Endothelial cell (in vitro differentiated cells): ENCODE results near the gene KCNMB4. TPM values are rescaled to one million over a fixed set of nuclear protein-coding genes. Genes with fewer than 3 reads are reported as not detected.

Experiments used
- DNase-seq: peaks from one replicate; pipeline ENCODE4 v3.0.0; 2021; ENCODE audit warnings: low spot score
- H3K27ac Mint-ChIP-seq: one replicate; pipeline ENCODE4 v1.8.0; 2021; ENCODE audit warnings: mixed read lengths, inconsistent platforms; ENCODE audit not compliant: unreplicated experiment
- H3K27me3 Mint-ChIP-seq: one replicate; pipeline ENCODE4 v1.8.0; 2021; ENCODE audit warnings: mild to moderate bottlenecking, moderate library complexity, mixed read lengths, inconsistent platforms; ENCODE audit not compliant: unreplicated experiment
- H3K36me3 Mint-ChIP-seq: one replicate; pipeline ENCODE4 v1.8.0; 2021; ENCODE audit warnings: mild to moderate bottlenecking, low read depth, mixed read lengths, inconsistent platforms; ENCODE audit not compliant: unreplicated experiment
- H3K4me1 Mint-ChIP-seq: one replicate; pipeline ENCODE4 v1.8.0; 2021; ENCODE audit warnings: mild to moderate bottlenecking, mixed read lengths, inconsistent platforms; ENCODE audit not compliant: unreplicated experiment
- H3K4me3 Mint-ChIP-seq: one replicate; pipeline ENCODE4 v1.8.0; 2021; ENCODE audit warnings: mild to moderate bottlenecking, mixed read lengths, inconsistent platforms; ENCODE audit not compliant: unreplicated experiment
- H3K9me3 Mint-ChIP-seq: one replicate; pipeline ENCODE4 v1.8.0; 2021; ENCODE audit warnings: mixed read lengths, inconsistent platforms; ENCODE audit not compliant: unreplicated experiment
- total RNA-seq: library from RNA; stranded (reverse); fragmentation: NEBNext Ultra II Directional; extraction: Animal tissue kit (Norgen Biotek cat#: 25700); gene quantifications from one replicate; pipeline ENCODE4 v1.2.1, GENCODE V29; 2021; ENCODE audit not compliant: unreplicated experiment
- TF ChIP-seq, protein P1 (sequence below): fragments of 200-600 bp; sonication (generic); IDR thresholded peaks from one replicate; pipeline ENCODE4 v1.5.0; 2021; ENCODE audit warnings: antibody characterized with exemption; ENCODE audit not compliant: unreplicated experiment

Gene KCNMB4
- total RNA-seq, 1 donor from 2014 or later = 17.4 TPM

- Mint-ChIP-seq H3K27me3 (peaks cover 12% of the 10 kb centered on the region), H3K9me3 (peaks cover 9% of the 10 kb centered on the region), H3K4me1 (no peaks in the 10 kb centered on the region), H3K36me3 (peaks cover 13% of the 10 kb centered on the region), H3K4me3 (peak overlapping the region; percentile 57), H3K27ac (no peak overlapping the region)
- no peak for DNase-seq
- TF ChIP-seq, protein P1, sequence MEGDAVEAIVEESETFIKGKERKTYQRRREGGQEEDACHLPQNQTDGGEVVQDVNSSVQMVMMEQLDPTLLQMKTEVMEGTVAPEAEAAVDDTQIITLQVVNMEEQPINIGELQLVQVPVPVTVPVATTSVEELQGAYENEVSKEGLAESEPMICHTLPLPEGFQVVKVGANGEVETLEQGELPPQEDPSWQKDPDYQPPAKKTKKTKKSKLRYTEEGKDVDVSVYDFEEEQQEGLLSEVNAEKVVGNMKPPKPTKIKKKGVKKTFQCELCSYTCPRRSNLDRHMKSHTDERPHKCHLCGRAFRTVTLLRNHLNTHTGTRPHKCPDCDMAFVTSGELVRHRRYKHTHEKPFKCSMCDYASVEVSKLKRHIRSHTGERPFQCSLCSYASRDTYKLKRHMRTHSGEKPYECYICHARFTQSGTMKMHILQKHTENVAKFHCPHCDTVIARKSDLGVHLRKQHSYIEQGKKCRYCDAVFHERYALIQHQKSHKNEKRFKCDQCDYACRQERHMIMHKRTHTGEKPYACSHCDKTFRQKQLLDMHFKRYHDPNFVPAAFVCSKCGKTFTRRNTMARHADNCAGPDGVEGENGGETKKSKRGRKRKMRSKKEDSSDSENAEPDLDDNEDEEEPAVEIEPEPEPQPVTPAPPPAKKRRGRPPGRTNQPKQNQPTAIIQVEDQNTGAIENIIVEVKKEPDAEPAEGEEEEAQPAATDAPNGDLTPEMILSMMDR = no peak
These were observed 102.0 kb downstream of the KCNMB4 start for GRCh38 chr12:70467918-70468733.

GRCh38 chr12:70468741-70469140 is 102.7 kb downstream of the KCNMB4 start:
- Mint-ChIP-seq H3K9me3 (peaks cover 9% of the 10 kb centered on the region), H3K27ac (no peak overlapping the region), H3K4me3 (peak overlapping the region; percentile 57), H3K36me3 (peaks cover 13% of the 10 kb centered on the region), H3K4me1 (no peaks in the 10 kb centered on the region), H3K27me3 (peaks cover 9% of the 10 kb centered on the region)
- no peak for DNase-seq
- TF ChIP-seq, protein P1 = no peak

GRCh38 chr12:70469221-70469820 is 103.2 kb downstream of the KCNMB4 start:
- Mint-ChIP-seq H3K4me1 (no peaks in the 10 kb centered on the region), H3K27ac (no peak overlapping the region), H3K27me3 (peaks cover 9% of the 10 kb centered on the region), H3K9me3 (peaks cover 4% of the 10 kb centered on the region), H3K4me3 (no peak overlapping the region), H3K36me3 (peaks cover 8% of the 10 kb centered on the region)
- DNase-seq = no peak
- TF ChIP-seq, protein P1 = no peak

DNA sequence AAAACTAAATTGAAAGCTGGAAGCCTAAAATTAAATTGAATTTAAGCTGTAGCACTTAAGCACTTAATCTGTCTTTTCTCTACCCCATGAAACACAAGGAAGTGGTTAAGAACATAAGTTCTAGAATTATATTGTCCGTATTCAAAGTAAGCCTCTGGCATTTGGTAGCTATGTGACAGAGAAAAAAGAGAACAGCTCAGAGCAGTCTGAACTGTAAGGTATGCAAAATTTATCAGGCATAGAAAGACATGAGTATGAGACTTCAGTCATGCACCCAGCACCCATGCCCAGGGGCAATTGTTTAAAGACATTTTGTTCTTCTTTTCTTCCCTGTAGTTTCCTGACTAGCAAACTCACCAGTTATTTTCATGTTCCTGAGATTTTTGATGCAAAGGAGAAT is 116.7 kb downstream of the KCNMB4 start:
- Mint-ChIP-seq H3K27ac (no peak overlapping the region), H3K4me3 (no peak overlapping the region), H3K9me3 (no peaks in the 10 kb centered on the region), H3K36me3 (no peaks in the 10 kb centered on the region), H3K27me3 (no peaks in the 10 kb centered on the region), H3K4me1 (no peaks in the 10 kb centered on the region)
- TF ChIP-seq, protein P1 = no peak
- no peak for DNase-seq

Other genes with a start within 250 kb of the KCNMB4 start
- gene CNOT2, start 122.9 kb upstream of the KCNMB4 start, total RNA-seq = 136 TPM